CD14-positive monocyte (primary cell): Measurements from ENCODE around the gene RFFL. TPM values are rescaled to one million over a fixed set of nuclear protein-coding genes. Genes with fewer than 3 reads are reported as not detected.

Experiments
- DNase-seq, 3 donors: peaks; one replicate each; pipeline ENCODE4 v3.0.0-alpha.2; 2011 to 2022
- H2AFZ ChIP-seq: 2 replicates; pipeline ENCODE4 v1.6.0; 2012; ENCODE audit warnings: mild to moderate bottlenecking, low read depth, low read length, inconsistent platforms; ENCODE audit not compliant: insufficient read depth, poor library complexity, severe bottlenecking
- H3K27ac ChIP-seq, 2 donors: 1 replicate in 1 of 2; 2 replicates in 1 of 2; pipeline ENCODE4 v1.5.1; 2012 to 2013; ENCODE audit warnings: low read length in 2 of 2, control low read depth in 1 of 2, inconsistent platforms in 1 of 2, low read depth in 1 of 2, mild to moderate bottlenecking in 1 of 2
- H3K27me3 ChIP-seq, 2 donors: one replicate each; pipeline versions ENCODE4 v1.6.0 to v1.6.1; 2011 to 2013; ENCODE audit warnings: low read length in 2 of 2; ENCODE audit not compliant: control insufficient read depth in 2 of 2, insufficient read depth in 2 of 2
- H3K36me3 ChIP-seq, 2 donors: replicated peaks in 1 of 2; 1 replicate in 1 of 2; 2 replicates in 1 of 2; pipeline versions ENCODE4 v1.5.1 to v1.6.1; 2012 to 2013; ENCODE audit warnings: low read length in 2 of 2, control low read depth in 1 of 2, inconsistent platforms in 1 of 2, mild to moderate bottlenecking in 1 of 2; ENCODE audit not compliant: insufficient read depth in 2 of 2, control insufficient read depth in 1 of 2
- H3K4me1 ChIP-seq, 2 donors: 1 replicate in 1 of 2; 2 replicates in 1 of 2; pipeline versions ENCODE4 v1.5.1 to v1.6.1; 2012 to 2013; ENCODE audit warnings: low read length in 2 of 2, control low read depth in 1 of 2, inconsistent platforms in 1 of 2, mild to moderate bottlenecking in 1 of 2, moderate library complexity in 1 of 2; ENCODE audit not compliant: insufficient read depth in 2 of 2, control insufficient read depth in 1 of 2
- H3K4me2 ChIP-seq: replicated peaks from 2 replicates; pipeline ENCODE3; 2012; ENCODE audit warnings: low read length, moderate library complexity, mild to moderate bottlenecking; ENCODE audit not compliant: poor library complexity, severe bottlenecking; ENCODE audit errors: extremely low read depth
- H3K4me3 ChIP-seq, 3 experiments: fragments of 200-600 bp in 1 of 3; sonication (generic) in 1 of 3; replicated peaks in 1 of 3; 1 replicate in 2 of 3; 2 replicates in 1 of 3; pipeline ENCODE4 v1.5.1; 2011 to 2013; ENCODE audit warnings: low read length in 3 of 3, mild to moderate bottlenecking in 3 of 3, control low read depth in 2 of 3, low read depth in 2 of 3, inconsistent platforms in 1 of 3, moderate library complexity in 1 of 3
- H3K79me2 ChIP-seq: 2 replicates; pipeline ENCODE4 v1.6.0; 2012; ENCODE audit warnings: mild to moderate bottlenecking, control low read depth, inconsistent platforms, low read length, moderate library complexity; ENCODE audit not compliant: insufficient read depth
- H3K9ac ChIP-seq: 2 replicates; pipeline ENCODE4 v1.6.0; 2017; ENCODE audit warnings: low read length, mild to moderate bottlenecking; ENCODE audit not compliant: insufficient read depth, poor library complexity, severe bottlenecking
- H3K9me3 ChIP-seq, 2 donors: replicated peaks in 1 of 2; 1 replicate in 1 of 2; 2 replicates in 1 of 2; pipeline versions ENCODE4 v1.5.1 to v1.6.1; 2012 to 2013; ENCODE audit warnings: low read length in 2 of 2, control low read depth in 1 of 2; ENCODE audit not compliant: control insufficient read depth in 1 of 2, insufficient read depth in 1 of 2
- H4K20me1 ChIP-seq: 2 replicates; pipeline ENCODE4 v1.6.0; 2012; ENCODE audit warnings: mild to moderate bottlenecking, low read length, control low read depth, moderate library complexity; ENCODE audit not compliant: insufficient read depth
- H3K27ac Mint-ChIP-seq, 7 donors: one replicate each; pipeline ENCODE4 v1.8.0; 2020; ENCODE audit warnings: mild to moderate bottlenecking in 7 of 7, mixed read lengths in 7 of 7, moderate library complexity in 6 of 7, inconsistent platforms in 2 of 7
- H3K27me3 Mint-ChIP-seq, 3 donors: one replicate each; pipeline ENCODE4 v1.8.0; 2021 to 2022; ENCODE audit warnings: low read depth in 3 of 3, mild to moderate bottlenecking in 3 of 3, mixed read lengths in 3 of 3, moderate library complexity in 3 of 3, inconsistent platforms in 1 of 3
- H3K36me3 Mint-ChIP-seq, 2 donors: one replicate each; pipeline ENCODE4 v1.8.0; 2020; ENCODE audit warnings: mixed read lengths in 2 of 2, inconsistent platforms in 1 of 2, mild to moderate bottlenecking in 1 of 2
- H3K4me1 Mint-ChIP-seq: one replicate; pipeline ENCODE4 v1.8.0; 2020; ENCODE audit warnings: mild to moderate bottlenecking, mixed read lengths
- H3K4me3 Mint-ChIP-seq, 2 donors: one replicate each; pipeline ENCODE4 v1.8.0; 2020; ENCODE audit warnings: mild to moderate bottlenecking in 2 of 2, mixed read lengths in 2 of 2, moderate library complexity in 1 of 2
- H3K9me3 Mint-ChIP-seq, 7 donors: one replicate each; pipeline ENCODE4 v1.8.0; 2020 to 2022; ENCODE audit warnings: mixed read lengths in 7 of 7, mild to moderate bottlenecking in 6 of 7, moderate library complexity in 6 of 7, inconsistent platforms in 2 of 7
- CTCF ChIP-seq: fragments of 200-600 bp; IDR thresholded peaks from one replicate; pipeline ENCODE4 v1.8.0; 2022; ENCODE audit warnings: antibody characterized with exemption, mild to moderate bottlenecking
- WGBS: methylation state at CpG from one replicate; pipeline ENCODE4 v1.1.5; 2013; ENCODE audit warnings: missing lambda C conversion rate; ENCODE audit not compliant: insufficient coverage; 5-methylcytosine and 5-hydroxymethylcytosine counted together
- intact Hi-C, 2 donors: fragments of 100-400 bp; cut with micrococcal nuclease; formaldehyde crosslinking; loops; one replicate each; pipeline versions ENCODE4 v1.15.0 to v1.15.1; 2023
- polyA plus RNA-seq, 3 donors: library from polyadenylated mRNA; depleted of rRNA in 1 of 3; unstranded in 2 of 3; stranded (reverse) in 1 of 3; fragments of 300-500 nt in 2 of 3; fragments of >200 nt in 1 of 3; fragmentation: Illumina TruSeq in 2 of 3; gene quantifications; 1 replicate in 2 of 3; 2 replicates in 1 of 3; pipeline ENCODE4 v1.2.3, GENCODE V29; 2012 to 2021

Gene RFFL
- polyA plus RNA-seq, 3 donors, result 16.1 to 25.1 (median 24.7) TPM

GRCh38 chr17:34974794-34975785 is 88.4 kb downstream of the RFFL start:
- peaks cover 0 to 2% of the 10 kb centered on the region in 2 donors for H3K36me3 Mint-ChIP-seq
- Histone ChIP-seq H3K79me2 (no peaks in the 10 kb centered on the region), H3K27me3 (no peaks in the 10 kb centered on the region), H3K4me2 (no peak overlapping the region), H3K27ac (no peak overlapping the region), H2AFZ (no peak overlapping the region), H3K4me3 (no peak overlapping the region), H3K4me1 (peaks cover 6 to 10% of the 10 kb centered on the region in 2 donors), H3K9me3 (no peaks in the 10 kb centered on the region), H3K36me3 (no peaks in the 10 kb centered on the region), H3K9ac (no peak overlapping the region), H4K20me1 (no peaks in the 10 kb centered on the region)
- TF ChIP-seq CTCF, result no peak
- intact Hi-C loops, result no loop called here
- peaks cover 0 to 2% (median 0%) of the 10 kb centered on the region in 7 donors for H3K9me3 Mint-ChIP-seq
- DNase-seq, result no peak
- no peak overlapping the region for H3K4me3 Mint-ChIP-seq
- no peak overlapping the region for H3K27ac Mint-ChIP-seq
- 92% methylated on average over 2 of the region's 3 CpGs for WGBS
- peaks cover 16% of the 10 kb centered on the region for H3K4me1 Mint-ChIP-seq
- peaks cover 0 to 2% (median 0%) of the 10 kb centered on the region in 3 donors for H3K27me3 Mint-ChIP-seq

- no peak for TF ChIP-seq CTCF
- no peak overlapping the region for H2AFZ ChIP-seq
- H4K20me1 ChIP-seq, result no peaks in the 10 kb centered on the region
- peaks cover 0 to 5% of the 10 kb centered on the region in 2 donors for H3K4me1 ChIP-seq
- no peaks in the 10 kb centered on the region for H3K27me3 ChIP-seq
- H3K36me3 ChIP-seq, result no peaks in the 10 kb centered on the region
- H3K4me3 Mint-ChIP-seq, result no peak overlapping the region
- peaks cover 4% of the 10 kb centered on the region in 2 donors for H3K36me3 Mint-ChIP-seq
- H3K4me2 ChIP-seq, result no peak overlapping the region
- no peaks in the 10 kb centered on the region for H3K9me3 ChIP-seq
- H3K4me3 ChIP-seq, result no peak overlapping the region
- H3K9ac ChIP-seq, result no peak overlapping the region
- H3K27ac ChIP-seq, result no peak overlapping the region
- no peak overlapping the region for H3K27ac Mint-ChIP-seq
- intact Hi-C loops, result no loop called here
- peaks cover 0 to 2% (median 0%) of the 10 kb centered on the region in 7 donors for H3K9me3 Mint-ChIP-seq
- DNase-seq, result no peak
- WGBS, result no CpG with 5 or more reads among the region's 2 CpGs
- peaks cover 0 to 2% (median 0%) of the 10 kb centered on the region in 3 donors for H3K27me3 Mint-ChIP-seq
- peaks cover 7% of the 10 kb centered on the region for H3K4me1 Mint-ChIP-seq
- no peaks in the 10 kb centered on the region for H3K79me2 ChIP-seq
These were observed 89.3 kb downstream of the RFFL start for GRCh38 chr17:34974179-34974578.
